ENCODE measurements around the gene MAN1B1.

The MAN1B1 gene

GRCh38 chr9:137111788-137112563, 25.2 kb downstream of the MAN1B1 start:
- TF ChIP-seq, protein P1, sequence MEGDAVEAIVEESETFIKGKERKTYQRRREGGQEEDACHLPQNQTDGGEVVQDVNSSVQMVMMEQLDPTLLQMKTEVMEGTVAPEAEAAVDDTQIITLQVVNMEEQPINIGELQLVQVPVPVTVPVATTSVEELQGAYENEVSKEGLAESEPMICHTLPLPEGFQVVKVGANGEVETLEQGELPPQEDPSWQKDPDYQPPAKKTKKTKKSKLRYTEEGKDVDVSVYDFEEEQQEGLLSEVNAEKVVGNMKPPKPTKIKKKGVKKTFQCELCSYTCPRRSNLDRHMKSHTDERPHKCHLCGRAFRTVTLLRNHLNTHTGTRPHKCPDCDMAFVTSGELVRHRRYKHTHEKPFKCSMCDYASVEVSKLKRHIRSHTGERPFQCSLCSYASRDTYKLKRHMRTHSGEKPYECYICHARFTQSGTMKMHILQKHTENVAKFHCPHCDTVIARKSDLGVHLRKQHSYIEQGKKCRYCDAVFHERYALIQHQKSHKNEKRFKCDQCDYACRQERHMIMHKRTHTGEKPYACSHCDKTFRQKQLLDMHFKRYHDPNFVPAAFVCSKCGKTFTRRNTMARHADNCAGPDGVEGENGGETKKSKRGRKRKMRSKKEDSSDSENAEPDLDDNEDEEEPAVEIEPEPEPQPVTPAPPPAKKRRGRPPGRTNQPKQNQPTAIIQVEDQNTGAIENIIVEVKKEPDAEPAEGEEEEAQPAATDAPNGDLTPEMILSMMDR (IDR thresholded peaks at IDR 0.05): no peak
- Histone ChIP-seq H3K4me3 (no peak overlapping the region), H3K27ac (no peak overlapping the region)
- no peak for DNase-seq (ENCODE audit: low spot score)

GRCh38 chr9:137112564-137113384, 26.0 kb downstream of the MAN1B1 start:
- no peak overlapping the region for H3K4me3 ChIP-seq
- DNase-seq (ENCODE audit: low spot score): no peak
- H3K27ac ChIP-seq: no peak overlapping the region
- TF ChIP-seq, protein P1 (IDR thresholded peaks at IDR 0.05): no peak

DNA sequence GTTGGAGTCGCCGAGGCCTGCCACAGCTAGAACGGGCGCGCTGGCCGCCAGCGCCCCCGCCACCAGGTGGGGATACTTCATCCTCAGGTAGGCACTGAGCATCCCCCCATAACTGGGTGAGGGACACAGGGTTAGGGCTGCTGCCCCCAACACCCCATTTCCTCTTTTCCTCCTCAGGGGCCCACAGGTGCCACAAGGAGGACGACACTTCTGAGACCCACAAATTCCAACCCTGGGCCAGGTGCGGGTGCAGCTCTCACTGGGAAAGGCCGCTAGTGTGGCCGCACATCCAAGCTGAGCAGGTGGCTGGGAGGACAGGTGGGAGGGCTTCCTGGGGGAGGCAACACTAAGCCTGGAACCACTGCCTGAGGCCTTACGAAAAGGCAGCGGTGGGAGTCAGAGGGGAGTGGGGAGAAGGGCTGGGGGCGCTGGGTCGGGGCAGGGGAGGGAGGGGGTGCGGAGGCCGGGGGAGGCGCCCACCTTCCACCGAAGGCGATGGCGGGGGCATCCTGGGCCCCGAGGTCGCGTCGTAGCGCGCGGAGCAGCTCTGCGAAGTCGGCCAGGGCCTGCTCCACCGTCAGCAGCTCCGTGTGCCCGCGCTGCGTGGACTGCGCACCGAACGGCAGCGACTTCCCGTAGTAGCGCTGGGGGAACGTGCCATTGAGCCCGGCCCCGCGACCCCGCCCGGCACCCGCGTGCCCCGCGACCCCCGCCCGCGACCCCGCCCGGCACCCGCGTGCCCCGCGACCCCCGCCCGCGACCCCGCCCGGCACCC, 26.8 kb downstream of the MAN1B1 start:
- DNase-seq (ENCODE audit: low spot score): no peak
- TF ChIP-seq, protein P1 (IDR thresholded peaks at IDR 0.05): no peak
- Histone ChIP-seq H3K4me3 (peak overlapping the region; percentile 93), H3K27ac (peak overlapping the region in 1 of 2 donors; percentile 37)

DNA sequence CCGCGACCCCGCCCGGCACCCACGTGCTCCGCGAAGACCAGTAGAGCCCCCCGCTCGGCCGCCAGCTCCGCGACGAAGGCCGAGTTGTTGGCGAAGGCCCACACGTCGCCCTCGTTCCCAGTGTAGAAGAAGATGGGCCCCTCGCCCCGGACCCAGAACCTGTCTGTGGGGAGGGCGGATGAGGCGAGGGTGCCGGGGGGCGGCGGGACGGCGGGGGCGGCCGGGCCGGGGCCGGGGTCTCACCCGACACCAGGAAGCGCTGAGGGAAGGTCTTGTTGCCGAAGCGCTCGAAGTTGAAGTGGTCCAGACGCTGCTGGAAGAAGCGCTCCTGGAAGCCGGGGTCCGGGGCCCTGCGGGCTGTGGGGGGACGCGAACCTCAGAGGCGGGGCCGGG, 27.4 kb downstream of the MAN1B1 start:
- H3K27ac ChIP-seq: peak overlapping the region in 1 of 2 donors; percentile 74
- TF ChIP-seq, protein P1 (IDR thresholded peaks at IDR 0.05): no peak
- H3K4me3 ChIP-seq: peak overlapping the region; percentile 93
- no peak for DNase-seq (ENCODE audit: low spot score)

DNA sequence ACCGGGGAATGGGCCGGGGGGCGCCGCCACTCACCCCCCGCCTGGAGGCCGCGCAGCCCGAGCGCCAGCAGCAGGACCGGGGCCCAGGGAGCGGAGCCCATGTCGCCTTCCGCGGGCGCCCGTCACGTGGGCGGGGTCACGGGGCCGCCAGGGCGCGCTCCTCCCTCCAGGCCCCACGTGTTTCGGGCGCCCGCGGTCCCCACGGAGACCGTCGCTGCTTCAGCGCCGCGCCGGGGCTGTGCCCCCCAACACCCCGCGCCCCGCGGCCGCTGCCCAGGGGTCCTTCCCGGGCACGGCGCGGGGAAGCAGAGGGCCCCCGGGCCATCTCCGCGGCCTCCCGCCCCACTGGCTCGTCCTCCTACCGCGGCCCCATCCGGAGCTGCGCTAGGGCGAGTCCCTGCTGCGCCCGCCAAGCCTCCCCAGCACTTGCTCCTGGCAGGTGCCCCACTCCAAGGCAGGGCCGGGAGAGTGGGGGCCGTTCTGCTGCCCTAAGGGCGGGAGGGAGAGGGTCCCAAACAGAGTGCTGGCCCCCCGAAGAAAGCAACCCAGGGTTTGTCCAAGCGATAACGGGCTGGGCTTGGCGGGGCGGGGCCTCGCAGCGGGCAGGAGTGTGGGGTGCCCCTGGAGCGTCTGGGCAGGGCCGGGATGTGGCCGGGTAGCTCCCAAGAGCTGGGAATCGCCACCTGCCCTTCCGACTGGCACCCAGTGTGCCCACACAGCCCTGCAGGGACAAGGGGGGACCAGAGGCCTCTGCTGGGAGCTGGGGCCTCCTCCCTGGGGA, 28.0 kb downstream of the MAN1B1 start, which contains the start of gene DPP7:
TSS of gene DPP7 (minus strand) at position 121 of the 781 bp plus-strand sequence. CDS start at position 101, 20 bp downstream.
- TF ChIP-seq, protein P1 (IDR thresholded peaks at IDR 0.05): no peak
- peak within 1 kb of the TSS; percentile 93 for H3K4me3 ChIP-seq
- H3K27ac ChIP-seq: peak within 1 kb of the TSS; percentile 14 to 74
- DNase-seq (ENCODE audit: low spot score): no peak

DNA sequence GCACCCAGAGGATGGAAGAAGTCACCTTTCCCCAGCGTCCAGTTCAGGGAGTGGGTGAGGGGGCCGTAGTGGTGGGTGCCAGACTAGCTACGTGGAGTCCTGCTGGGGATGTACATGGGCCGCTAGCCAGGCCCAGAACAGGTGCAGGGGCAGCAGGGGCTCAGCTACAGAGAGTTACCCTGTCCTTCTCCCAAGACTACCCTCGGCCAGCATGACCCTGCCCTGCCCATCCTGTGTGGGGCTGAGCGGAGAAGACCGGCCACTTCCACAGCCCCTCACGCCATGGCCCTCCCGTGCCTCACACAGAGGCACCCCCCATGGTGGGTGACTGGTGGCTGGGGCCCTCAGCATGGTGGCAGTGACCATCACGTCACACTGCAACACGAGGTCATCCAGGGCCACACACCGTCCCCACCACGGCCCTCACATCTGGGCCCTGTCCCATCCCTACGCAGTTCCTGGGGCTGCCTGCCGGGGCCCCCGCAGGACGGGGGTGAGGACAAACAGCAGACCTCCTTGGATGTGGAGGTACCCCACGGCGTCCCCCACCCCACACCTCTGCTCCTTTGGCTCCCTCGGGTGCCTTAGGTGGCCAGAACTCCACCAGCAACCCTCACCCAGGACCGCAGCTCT, 28.7 kb downstream of the MAN1B1 start:
- TF ChIP-seq, protein P1 (IDR thresholded peaks at IDR 0.05): no peak
- H3K27ac ChIP-seq: peak overlapping the region; percentile 14 to 74
- DNase-seq (ENCODE audit: low spot score): no peak
- peak overlapping the region; percentile 93 for H3K4me3 ChIP-seq
